CD4-positive, alpha-beta memory T cell (primary cell): ENCODE results near the gene VPS45. TPM values are rescaled to one million over a fixed set of nuclear protein-coding genes. Genes with fewer than 3 reads are reported as not detected.

Experiments
- CTCF ChIA-PET: fragments of 350-600 bp; sonication (Branson Sonifier 250); formaldehyde crosslinking; loops from one replicate; lab custom pipeline; 2021; ENCODE audit warnings: inconsistent platforms; ENCODE audit not compliant: partially characterized antibody; lab: Charles Lee
- POLR2A ChIA-PET: fragments of 350-600 bp; sonication (Branson Sonifier 250); formaldehyde crosslinking; loops from one replicate; lab custom pipeline; 2021; ENCODE audit not compliant: partially characterized antibody; lab: Charles Lee
- DNase-seq, 5 donors: peaks; one replicate each; pipeline versions ENCODE4 v3.0.0 to v3.0.0-alpha.2; 2020 to 2022; ENCODE audit warnings: mixed read lengths in 1 of 5
- H3K27ac ChIP-seq: one replicate; pipeline ENCODE4 v1.7.0; 2013; ENCODE audit warnings: low read depth, low read length
- H3K27me3 ChIP-seq: 2 replicates; pipeline ENCODE4 v1.7.0; 2013; ENCODE audit warnings: mild to moderate bottlenecking, low read length, moderate library complexity; ENCODE audit not compliant: insufficient read depth
- H3K36me3 ChIP-seq: 2 replicates; pipeline ENCODE4 v1.7.0; 2013; ENCODE audit warnings: mild to moderate bottlenecking, low read length, moderate library complexity; ENCODE audit not compliant: insufficient read depth
- H3K4me1 ChIP-seq: 2 replicates; pipeline ENCODE4 v1.7.0; 2013; ENCODE audit warnings: mild to moderate bottlenecking, low read length, moderate library complexity; ENCODE audit not compliant: insufficient read depth
- H3K4me3 ChIP-seq, 2 donors: one replicate each; pipeline ENCODE4 v1.7.0; 2013; ENCODE audit warnings: low read length in 2 of 2, mild to moderate bottlenecking in 1 of 2
- H3K9me3 ChIP-seq, 2 donors: one replicate each; pipeline ENCODE4 v1.7.0; 2013; ENCODE audit warnings: low read length in 2 of 2, control low read depth in 1 of 2; ENCODE audit not compliant: control insufficient read depth in 1 of 2
- H3K27ac Mint-ChIP-seq, 7 donors: one replicate each; pipeline ENCODE4 v1.8.0; 2020 to 2021; ENCODE audit warnings: mixed read lengths in 7 of 7, mild to moderate bottlenecking in 6 of 7, inconsistent platforms in 3 of 7, moderate library complexity in 3 of 7
- H3K27me3 Mint-ChIP-seq, 2 donors: one replicate each; pipeline ENCODE4 v1.8.0; 2020 to 2021; ENCODE audit warnings: mixed read lengths in 2 of 2
- H3K36me3 Mint-ChIP-seq, 2 donors: one replicate each; pipeline ENCODE4 v1.8.0; 2020 to 2021; ENCODE audit warnings: mixed read lengths in 2 of 2, inconsistent platforms in 1 of 2, mild to moderate bottlenecking in 1 of 2
- H3K4me1 Mint-ChIP-seq, 4 donors: one replicate each; pipeline ENCODE4 v1.8.0; 2020 to 2021; ENCODE audit warnings: mixed read lengths in 4 of 4, mild to moderate bottlenecking in 1 of 4
- H3K4me3 Mint-ChIP-seq, 8 donors: one replicate each; pipeline ENCODE4 v1.8.0; 2020 to 2021; ENCODE audit warnings: mixed read lengths in 8 of 8, mild to moderate bottlenecking in 7 of 8, moderate library complexity in 6 of 8, inconsistent platforms in 3 of 8
- H3K9me3 Mint-ChIP-seq, 8 donors: one replicate each; pipeline ENCODE4 v1.8.0; 2020 to 2021; ENCODE audit warnings: mixed read lengths in 8 of 8, mild to moderate bottlenecking in 5 of 8, inconsistent platforms in 3 of 8, moderate library complexity in 1 of 8
- intact Hi-C: fragments of 100-400 bp; cut with micrococcal nuclease; formaldehyde crosslinking; loops from one replicate; pipeline ENCODE4 v1.15.1; 2023
- polyA plus RNA-seq, 2 donors: library from polyadenylated mRNA; unstranded; fragments of 300-500 nt; fragmentation: Illumina TruSeq; gene quantifications; one replicate each; pipeline ENCODE4 v1.2.3, GENCODE V29; 2021
- total RNA-seq, 2 experiments: library from RNA; stranded (reverse); gene quantifications; one replicate each; pipeline ENCODE4 v1.2.3, GENCODE V29; 2021

VPS45 gene
- total and polyA plus RNA-seq, 4 experiments from 2014 or later: 25.1 to 38.5 (median 34.4) TPM

GRCh38 chr1:150150133-150151021, 82.8 kb downstream of the VPS45 start:
- intact Hi-C loops: loop anchor here (1.0 kb wide), 3 partner anchors 11 to 44 kb away; no protein-coding TSS in a partner anchor
- peaks cover 0 to 2% (median 0%) of the 10 kb centered on the region in 8 donors for H3K9me3 Mint-ChIP-seq
- Histone ChIP-seq H3K4me1 (peaks cover 53% of the 10 kb centered on the region), H3K4me3 (peak overlapping the region; percentile 77 to 87), H3K36me3 (peaks cover 22% of the 10 kb centered on the region), H3K27ac (peak overlapping the region; percentile 81), H3K9me3 (no peaks in the 10 kb centered on the region), H3K27me3 (no peaks in the 10 kb centered on the region)
- H3K27me3 Mint-ChIP-seq: no peaks in the 10 kb centered on the region
- peak overlapping the region; percentile 94 to 99 (median 98) for H3K4me3 Mint-ChIP-seq
- ChIA-PET POLR2A (interaction anchor here (0.6 to 6.5 kb wide), 34 partner anchors 10 to 1886 kb away, joined by 3 to 179 read pairs (median 5); partner anchors contain the start of genes ANP32E, OTUD7B, RPRD2 and S100A11), CTCF (interaction anchor here (0.8 to 5.5 kb wide), 7 partner anchors 12 to 82 kb away, joined by 3 to 39 read pairs (median 9); partner anchors contain the start of gene VPS45)
- DNase-seq: peak in 2 of 5 donors; percentile 27 to 44
- H3K4me1 Mint-ChIP-seq: peaks cover 48 to 82% (median 66%) of the 10 kb centered on the region in 4 donors
- H3K36me3 Mint-ChIP-seq: peaks cover 20 to 44% of the 10 kb centered on the region in 2 donors
- H3K27ac Mint-ChIP-seq: peak overlapping the region; percentile 95 to 99 (median 98)

- H3K27ac Mint-ChIP-seq: peak overlapping the region; percentile 95 to 99 (median 98)
- POLR2A ChIA-PET: interaction anchor here (0.6 to 6.5 kb wide), 26 partner anchors 10 to 1226 kb away, joined by 3 to 179 read pairs (median 8); partner anchors contain the start of genes ANP32E, OTUD7B, RPRD2 and VPS45
- Histone ChIP-seq H3K9me3 (no peaks in the 10 kb centered on the region), H3K27me3 (no peaks in the 10 kb centered on the region), H3K4me3 (peak overlapping the region; percentile 77 to 87), H3K36me3 (peaks cover 33% of the 10 kb centered on the region), H3K27ac (peak overlapping the region; percentile 81), H3K4me1 (peaks cover 53% of the 10 kb centered on the region)
- peak overlapping the region; percentile 94 to 99 (median 98) for H3K4me3 Mint-ChIP-seq
- H3K9me3 Mint-ChIP-seq: peaks cover 0 to 2% (median 0%) of the 10 kb centered on the region in 8 donors
- DNase-seq: peak; percentile 69 to 90 (median 77)
- H3K27me3 Mint-ChIP-seq: no peaks in the 10 kb centered on the region
- peaks cover 45 to 87% (median 68%) of the 10 kb centered on the region in 4 donors for H3K4me1 Mint-ChIP-seq
- CTCF ChIA-PET: interaction anchor here (0.6 to 5.5 kb wide), 12 partner anchors 9 to 84 kb away, joined by 3 to 39 read pairs (median 6); partner anchors contain the start of gene VPS45
- intact Hi-C loops: loop anchor here (1.0 kb wide), 3 partner anchors 10 to 45 kb away; no protein-coding TSS in a partner anchor
- H3K36me3 Mint-ChIP-seq: peaks cover 30 to 55% of the 10 kb centered on the region in 2 donors
These were observed 84.0 kb downstream of the VPS45 start for GRCh38 chr1:150151291-150152181.

GRCh38 chr1:150152182-150152536, 84.6 kb downstream of the VPS45 start:
- DNase-seq: no peak
- Histone ChIP-seq H3K36me3 (peaks cover 38% of the 10 kb centered on the region), H3K4me1 (peaks cover 53% of the 10 kb centered on the region)

GRCh38 chr1:150152772-150153456, 85.3 kb downstream of the VPS45 start:
- peaks cover 51% of the 10 kb centered on the region for H3K4me1 ChIP-seq
- Mint-ChIP-seq H3K27ac (peak overlapping the region; percentile 78 to 98 (median 86)), H3K9me3 (peaks cover 0 to 2% (median 0%) of the 10 kb centered on the region in 8 donors), H3K4me3 (peak overlapping the region in 7 of 8 donors; percentile 5 to 71 (median 59)), H3K4me1 (peaks cover 41 to 87% (median 64%) of the 10 kb centered on the region in 4 donors), H3K36me3 (peaks cover 39 to 69% of the 10 kb centered on the region in 2 donors), H3K27me3 (no peaks in the 10 kb centered on the region)
- no peaks in the 10 kb centered on the region for H3K9me3 ChIP-seq
- H3K27ac ChIP-seq: no peak overlapping the region
- no peaks in the 10 kb centered on the region for H3K27me3 ChIP-seq
- peaks cover 46% of the 10 kb centered on the region for H3K36me3 ChIP-seq
- DNase-seq: no peak
- intact Hi-C loops: no loop called here
- no peak overlapping the region for H3K4me3 ChIP-seq
- ChIA-PET CTCF (interaction anchor here (0.9 to 5.5 kb wide), 8 partner anchors 9 to 85 kb away, joined by 3 to 39 read pairs (median 9); no protein-coding TSS in a partner anchor), POLR2A (interaction anchor here (0.7 to 6.5 kb wide), 8 partner anchors 9 to 265 kb away, joined by 3 to 179 read pairs (median 52); partner anchors contain the start of genes OTUD7B and VPS45)

More at GRCh38 chr1:150152182-150152536, 84.6 kb downstream of the VPS45 start:
- POLR2A ChIA-PET: interaction anchor here (0.6 to 6.5 kb wide), 21 partner anchors 10 to 1225 kb away, joined by 3 to 179 read pairs (median 17); partner anchors contain the start of genes ANP32E, OTUD7B and VPS45
- intact Hi-C loops: no loop called here
- peaks cover 41 to 87% (median 66%) of the 10 kb centered on the region in 4 donors for H3K4me1 Mint-ChIP-seq
- H3K27ac Mint-ChIP-seq: peak overlapping the region; percentile 95 to 99 (median 98)
- peak overlapping the region; percentile 94 to 99 (median 98) for H3K4me3 Mint-ChIP-seq
- no peaks in the 10 kb centered on the region for H3K27me3 Mint-ChIP-seq
- peak overlapping the region in 1 of 2 donors; percentile 87 for H3K4me3 ChIP-seq
- H3K9me3 ChIP-seq: no peaks in the 10 kb centered on the region
- CTCF ChIA-PET: interaction anchor here (0.6 to 5.5 kb wide), 13 partner anchors 8 to 84 kb away, joined by 3 to 39 read pairs (median 5); partner anchors contain the start of gene VPS45
- peaks cover 0 to 2% (median 0%) of the 10 kb centered on the region in 8 donors for H3K9me3 Mint-ChIP-seq
- H3K27ac ChIP-seq: peak overlapping the region; percentile 81
- H3K36me3 Mint-ChIP-seq: peaks cover 37 to 62% of the 10 kb centered on the region in 2 donors
- no peaks in the 10 kb centered on the region for H3K27me3 ChIP-seq

- Mint-ChIP-seq H3K36me3 (peaks cover 45 to 71% of the 10 kb centered on the region in 2 donors), H3K4me1 (peaks cover 36 to 82% (median 60%) of the 10 kb centered on the region in 4 donors), H3K27ac (peak overlapping the region; percentile 48 to 98 (median 78)), H3K9me3 (peaks cover 0 to under 1% (median 0%) of the 10 kb centered on the region in 8 donors), H3K4me3 (peak overlapping the region in 4 of 8 donors; percentile 9 to 50 (median 29)), H3K27me3 (no peaks in the 10 kb centered on the region)
- Histone ChIP-seq H3K4me1 (peaks cover 44% of the 10 kb centered on the region), H3K36me3 (peaks cover 47% of the 10 kb centered on the region), H3K27me3 (no peaks in the 10 kb centered on the region), H3K4me3 (no peak overlapping the region), H3K9me3 (no peaks in the 10 kb centered on the region), H3K27ac (no peak overlapping the region)
- intact Hi-C loops: no loop called here
- no peak for DNase-seq
- ChIA-PET CTCF (interaction anchor here (2.6 kb wide), 1 partner anchor 33 kb away, joined by 13 read pairs; no protein-coding TSS in a partner anchor), POLR2A (interaction anchor here (6.0 to 6.5 kb wide), 3 partner anchors 8 to 78 kb away, joined by 100 to 179 read pairs (median 112); no protein-coding TSS in a partner anchor)
These were observed 86.6 kb downstream of the VPS45 start for GRCh38 chr1:150154143-150154542.
